Right lobe of liver (tissue), 6 donors: ENCODE results near the gene SYT9. TPM values are rescaled to one million over a fixed set of nuclear protein-coding genes. Genes with fewer than 3 reads are reported as not detected.

Experiments
- ATAC-seq, 4 donors: fragments of 200-7000 bp; cut with Tn5 transposase; one replicate each; pipeline ENCODE4 v1.9.1; 2020; ENCODE audit warnings: mild to moderate bottlenecking in 4 of 4, moderate library complexity in 4 of 4
- DNase-seq, 3 donors: peaks; one replicate each; pipeline ENCODE4 v3.0.0-alpha.2; 2020
- H3K27ac ChIP-seq, 3 donors: fragments of 200-600 bp; one replicate each; pipeline ENCODE4 v1.8.0; 2022
- H3K27me3 ChIP-seq, 2 donors: fragments of 200-600 bp; one replicate each; pipeline ENCODE4 v1.8.0; 2022
- H3K36me3 ChIP-seq, 4 donors: fragments of 200-600 bp; sonication (generic) in 1 of 4; one replicate each; pipeline versions ENCODE4 v1.5.1 to v1.8.0; 2017 to 2022; ENCODE audit warnings: control low read depth in 1 of 4
- H3K4me1 ChIP-seq, 4 donors: fragments of 200-600 bp; sonication (generic) in 1 of 4; one replicate each; pipeline versions ENCODE4 v1.5.1 to v1.8.0; 2017 to 2022; ENCODE audit warnings: control low read depth in 1 of 4
- H3K4me3 ChIP-seq, 3 donors: fragments of 200-600 bp; one replicate each; pipeline ENCODE4 v1.8.0; 2022
- H3K9me3 ChIP-seq, 4 donors: fragments of 200-600 bp; sonication (generic) in 1 of 4; one replicate each; pipeline versions ENCODE4 v1.5.1 to v1.8.0; 2017 to 2022; ENCODE audit warnings: control low read depth in 1 of 4
- POLR2A ChIP-seq: fragments of 450-650 bp; IDR thresholded peaks from one replicate; pipeline ENCODE4 v1.6.1; 2017; ENCODE audit warnings: antibody characterized with exemption, mild to moderate bottlenecking
- WGBS: methylation state at CpG from one replicate; pipeline ENCODE4 v1.1.6; 2018; ENCODE audit warnings: low coverage, low lambda C conversion rate; ENCODE audit not compliant: insufficient coverage; ENCODE audit errors: missing lambda C conversion rate; 5-methylcytosine and 5-hydroxymethylcytosine counted together
- intact Hi-C, 2 donors: fragments of 100-400 bp; cut with DNase I; formaldehyde crosslinking; loops; one replicate each; pipeline versions ENCODE4 v1.11.2 to v1.14.1; 2022
- total RNA-seq, 6 experiments: library from RNA; depleted of rRNA in 2 of 6; stranded (reverse); fragments of >200 nt in 2 of 6; fragmentation: NEBNext Ultra II Directional in 3 of 6; extraction: Animal tissue kit (Norgen Biotek cat#: 25700) in 3 of 6; gene quantifications; one replicate each; pipeline versions ENCODE4 v1.1.0 to v1.2.4, GENCODE V29; 2016 to 2023
- TF ChIP-seq, protein P1 (sequence below), 4 donors: fragments of 200-600 bp in 3 of 4; fragments of 450-650 bp in 1 of 4; IDR thresholded peaks; one replicate each; pipeline versions ENCODE4 v1.5.1 to v1.8.0; 2016 to 2022; ENCODE audit warnings: antibody characterized with exemption in 4 of 4, mild to moderate bottlenecking in 2 of 4
- donor health status: DM: no; HTN: yes; CAD: no.
- donor health status: DM: no; HTN: no; CAD: no.
- donor health status: DM: no; HTN: no; CAD: no.
- donor health status: DM: no; HTN: yes; CAD: no.
- donor health status: DM: no; HTN: yes; CAD: no.

Gene SYT9
- total RNA-seq, 6 experiments from 2014 or later: 3.0 to 12.6 (median 4.5) TPM

- Histone ChIP-seq H3K4me1 (peaks cover 0 to 5% (median 2%) of the 10 kb centered on the region in 4 donors), H3K36me3 (no peaks in the 10 kb centered on the region), H3K4me3 (no peak overlapping the region), H3K27ac (no peak overlapping the region), H3K9me3 (no peaks in the 10 kb centered on the region), H3K27me3 (no peaks in the 10 kb centered on the region)
- ATAC-seq (no peak), DNase-seq (no peak)
- no peak for TF ChIP-seq POLR2A
- TF ChIP-seq, protein P1, sequence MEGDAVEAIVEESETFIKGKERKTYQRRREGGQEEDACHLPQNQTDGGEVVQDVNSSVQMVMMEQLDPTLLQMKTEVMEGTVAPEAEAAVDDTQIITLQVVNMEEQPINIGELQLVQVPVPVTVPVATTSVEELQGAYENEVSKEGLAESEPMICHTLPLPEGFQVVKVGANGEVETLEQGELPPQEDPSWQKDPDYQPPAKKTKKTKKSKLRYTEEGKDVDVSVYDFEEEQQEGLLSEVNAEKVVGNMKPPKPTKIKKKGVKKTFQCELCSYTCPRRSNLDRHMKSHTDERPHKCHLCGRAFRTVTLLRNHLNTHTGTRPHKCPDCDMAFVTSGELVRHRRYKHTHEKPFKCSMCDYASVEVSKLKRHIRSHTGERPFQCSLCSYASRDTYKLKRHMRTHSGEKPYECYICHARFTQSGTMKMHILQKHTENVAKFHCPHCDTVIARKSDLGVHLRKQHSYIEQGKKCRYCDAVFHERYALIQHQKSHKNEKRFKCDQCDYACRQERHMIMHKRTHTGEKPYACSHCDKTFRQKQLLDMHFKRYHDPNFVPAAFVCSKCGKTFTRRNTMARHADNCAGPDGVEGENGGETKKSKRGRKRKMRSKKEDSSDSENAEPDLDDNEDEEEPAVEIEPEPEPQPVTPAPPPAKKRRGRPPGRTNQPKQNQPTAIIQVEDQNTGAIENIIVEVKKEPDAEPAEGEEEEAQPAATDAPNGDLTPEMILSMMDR (IDR thresholded peaks at IDR 0.05): no peak
- intact Hi-C loops: no loop called here
- 77% methylated on average over 3 of the region's 3 CpGs for WGBS
Observed at GRCh38 chr11:7451520-7451919, 199.8 kb downstream of the SYT9 start.

DNA sequence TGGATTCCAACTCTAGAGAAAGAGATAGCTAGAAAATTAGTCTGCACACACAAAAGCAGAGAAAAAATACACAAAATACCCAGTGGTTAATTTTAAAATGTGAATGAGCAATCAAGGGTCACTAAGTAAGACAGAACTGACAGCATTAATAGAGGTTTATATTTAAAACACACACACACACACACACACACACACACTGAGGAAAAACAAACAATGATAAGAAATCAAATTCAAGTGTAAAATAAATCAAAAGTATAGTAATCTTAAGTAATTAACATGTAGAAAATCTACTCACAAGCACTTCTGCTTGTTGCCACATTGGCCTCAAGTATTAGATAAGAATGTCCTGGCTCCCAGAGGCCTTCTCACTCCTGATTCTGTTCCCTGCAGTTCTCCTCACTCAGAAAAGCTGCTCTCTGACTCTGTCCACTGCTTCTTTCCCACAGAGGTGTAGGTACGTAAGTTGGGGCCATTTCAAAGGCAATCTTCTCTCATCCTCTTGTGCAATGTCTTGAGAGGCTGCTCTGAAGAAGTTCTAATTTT lies 200.3 kb downstream of the SYT9 start:
- Histone ChIP-seq H3K4me1 (peaks cover 0 to 5% (median 2%) of the 10 kb centered on the region in 4 donors), H3K4me3 (no peak overlapping the region), H3K36me3 (no peaks in the 10 kb centered on the region), H3K9me3 (no peaks in the 10 kb centered on the region), H3K27ac (no peak overlapping the region), H3K27me3 (no peaks in the 10 kb centered on the region)
- no peak for DNase-seq
- intact Hi-C loops: no loop called here
- no peak for TF ChIP-seq POLR2A
- TF ChIP-seq, protein P1 (IDR thresholded peaks at IDR 0.05): no peak
- no peak for ATAC-seq
- 43% methylated on average over 1 of the region's 1 CpG for WGBS

- Histone ChIP-seq H3K36me3 (no peaks in the 10 kb centered on the region), H3K27me3 (no peaks in the 10 kb centered on the region), H3K9me3 (no peaks in the 10 kb centered on the region), H3K27ac (no peak overlapping the region), H3K4me3 (no peak overlapping the region), H3K4me1 (no peaks in the 10 kb centered on the region)
- TF ChIP-seq, protein P1 (IDR thresholded peaks at IDR 0.05): no peak
- no peak for TF ChIP-seq POLR2A
- intact Hi-C loops: no loop called here
- DNase-seq (no peak), ATAC-seq (no peak)
- WGBS: 60% methylated on average over 2 of the region's 2 CpGs
Observed at GRCh38 chr11:7454854-7455253, 203.2 kb downstream of the SYT9 start.

- Histone ChIP-seq H3K4me3 (no peak overlapping the region), H3K27ac (no peak overlapping the region), H3K27me3 (no peaks in the 10 kb centered on the region), H3K36me3 (no peaks in the 10 kb centered on the region), H3K9me3 (no peaks in the 10 kb centered on the region), H3K4me1 (no peaks in the 10 kb centered on the region)
- TF ChIP-seq POLR2A: no peak
- TF ChIP-seq, protein P1 (IDR thresholded peaks at IDR 0.05): no peak
- intact Hi-C loops: no loop called here
- DNase-seq (no peak), ATAC-seq (no peak)
- 86% methylated on average over 1 of the region's 1 CpG for WGBS
Observed at GRCh38 chr11:7457211-7457610, 205.5 kb downstream of the SYT9 start.

GRCh38 chr11:7462706-7463105 lies 211.0 kb downstream of the SYT9 start:
- Histone ChIP-seq H3K27me3 (no peaks in the 10 kb centered on the region), H3K4me3 (no peak overlapping the region), H3K9me3 (no peaks in the 10 kb centered on the region), H3K36me3 (no peaks in the 10 kb centered on the region), H3K4me1 (no peaks in the 10 kb centered on the region), H3K27ac (no peak overlapping the region)
- 79% methylated on average over 1 of the region's 1 CpG for WGBS
- no peak for ATAC-seq
- DNase-seq: no peak
- intact Hi-C loops: no loop called here
- TF ChIP-seq, protein P1 (IDR thresholded peaks at IDR 0.05): no peak
- TF ChIP-seq POLR2A: no peak
